Activated CD4-positive, alpha-beta T cell treated with anti-CD3 and anti-CD28 coated beads for 36 hours (primary cell): ENCODE measurements around the gene CMIP. TPM values are rescaled to one million over a fixed set of nuclear protein-coding genes. Genes with fewer than 3 reads are reported as not detected.

Source experiments
- ATAC-seq: fragments of 200-7000 bp; cut with Tn5 transposase; one replicate; pipeline ENCODE4 v1.10.0; 2021; ENCODE audit warnings: mild to moderate bottlenecking, moderate library complexity
- CTCF ChIA-PET: fragments of 350-600 bp; sonication (Branson Sonifier 250); formaldehyde crosslinking; loops from one replicate; lab custom pipeline; 2021; ENCODE audit warnings: antibody characterized with exemption; lab: Charles Lee
- POLR2A ChIA-PET: fragments of 350-600 bp; sonication (Branson Sonifier 250); formaldehyde crosslinking; loops from one replicate; lab custom pipeline; 2021; ENCODE audit warnings: antibody characterized with exemption, inconsistent platforms; lab: Charles Lee
- DNase-seq: peaks from one replicate; pipeline ENCODE4 v3.0.0-alpha.2; 2020
- H3K27ac Mint-ChIP-seq: one replicate; pipeline ENCODE4 v1.8.0; 2021; ENCODE audit warnings: mixed read lengths
- H3K27me3 Mint-ChIP-seq: one replicate; pipeline ENCODE4 v1.8.0; 2021; ENCODE audit warnings: mixed read lengths
- H3K36me3 Mint-ChIP-seq: one replicate; pipeline ENCODE4 v1.8.0; 2021; ENCODE audit warnings: low read depth, mixed read lengths
- H3K4me1 Mint-ChIP-seq: one replicate; pipeline ENCODE4 v1.8.0; 2021; ENCODE audit warnings: mixed read lengths
- H3K4me3 Mint-ChIP-seq: one replicate; pipeline ENCODE4 v1.8.0; 2021; ENCODE audit warnings: mild to moderate bottlenecking, moderate library complexity, mixed read lengths
- H3K9me3 Mint-ChIP-seq: one replicate; pipeline ENCODE4 v1.8.0; 2021; ENCODE audit warnings: low read depth, mixed read lengths
- intact Hi-C, 2 experiments: fragments of 100-400 bp; cut with DNase I in 1 of 2; cut with micrococcal nuclease in 1 of 2; formaldehyde crosslinking; loops; one replicate each; pipeline versions ENCODE4 v1.14.2 to v1.15.1; 2022 to 2024; cut with DNase I, micrococcal nuclease
- total RNA-seq, 2 experiments: library from RNA; stranded (reverse); gene quantifications; one replicate each; pipeline ENCODE4 v1.2.3, GENCODE V29; 2021

The CMIP gene
- total RNA-seq, 2 experiments from 2014 or later: 39.1 to 40.3 TPM

DNA sequence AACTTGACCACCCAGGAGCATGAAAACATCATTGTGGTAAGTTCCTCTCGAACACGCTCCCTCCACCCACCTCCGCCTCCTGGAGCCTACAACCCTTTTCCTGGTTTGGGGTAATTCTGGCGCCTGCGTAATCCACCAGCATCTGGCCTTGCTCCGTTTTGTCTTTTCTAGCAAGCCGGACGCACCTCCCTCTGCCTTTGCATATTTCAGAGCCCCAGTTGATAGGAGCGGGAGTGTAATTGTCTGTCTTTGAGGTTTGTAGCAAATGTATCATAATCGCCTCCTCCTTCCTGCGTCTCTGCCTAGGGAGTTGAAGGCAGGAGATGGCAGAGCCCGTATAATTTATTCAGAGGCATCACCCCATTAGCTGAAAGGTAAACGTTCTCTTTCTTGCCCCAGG lies 213.2 kb downstream of the CMIP start:
- Mint-ChIP-seq H3K27ac (peak overlapping the region; percentile 49), H3K9me3 (no peaks in the 10 kb centered on the region), H3K36me3 (peaks cover 14% of the 10 kb centered on the region), H3K4me1 (no peaks in the 10 kb centered on the region), H3K27me3 (no peaks in the 10 kb centered on the region), H3K4me3 (no peak overlapping the region)
- ChIA-PET CTCF (no interaction called here), POLR2A (no interaction called here)
- intact Hi-C loops: no loop called here
- ATAC-seq (no peak), DNase-seq (no peak)

DNA sequence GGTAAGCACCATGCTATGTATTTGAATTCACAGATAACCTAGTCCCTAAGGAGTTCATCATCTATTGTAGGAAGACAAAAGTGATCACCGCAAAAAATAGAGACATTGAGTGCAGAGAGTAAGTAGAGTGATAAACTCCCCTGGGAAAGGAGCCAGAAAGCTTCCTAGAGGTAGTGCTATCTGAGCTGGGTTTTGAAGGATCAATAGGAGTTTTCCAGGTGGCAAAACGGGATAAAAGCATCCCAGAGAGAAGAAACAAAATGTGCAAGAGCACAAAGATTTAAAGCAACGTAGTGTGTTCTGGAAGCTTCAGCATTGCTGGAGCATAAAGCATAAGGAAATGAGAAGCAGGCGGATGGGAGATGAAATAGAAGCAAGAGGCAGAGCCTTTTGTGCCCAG lies 213.8 kb downstream of the CMIP start:
- peaks cover 15% of the 10 kb centered on the region for H3K36me3 Mint-ChIP-seq
- DNase-seq: no peak
- intact Hi-C loops: no loop called here
- ATAC-seq: no peak
- no peaks in the 10 kb centered on the region for H3K27me3 Mint-ChIP-seq
- H3K27ac Mint-ChIP-seq: peak overlapping the region; percentile 9
- ChIA-PET CTCF (no interaction called here), POLR2A (interaction anchor here (0.6 kb wide), 1 partner anchor 582 kb away, joined by 3 read pairs; the partner anchor contains the start of gene C16orf46)
- no peaks in the 10 kb centered on the region for H3K4me1 Mint-ChIP-seq
- no peaks in the 10 kb centered on the region for H3K9me3 Mint-ChIP-seq
- no peak overlapping the region for H3K4me3 Mint-ChIP-seq

DNA sequence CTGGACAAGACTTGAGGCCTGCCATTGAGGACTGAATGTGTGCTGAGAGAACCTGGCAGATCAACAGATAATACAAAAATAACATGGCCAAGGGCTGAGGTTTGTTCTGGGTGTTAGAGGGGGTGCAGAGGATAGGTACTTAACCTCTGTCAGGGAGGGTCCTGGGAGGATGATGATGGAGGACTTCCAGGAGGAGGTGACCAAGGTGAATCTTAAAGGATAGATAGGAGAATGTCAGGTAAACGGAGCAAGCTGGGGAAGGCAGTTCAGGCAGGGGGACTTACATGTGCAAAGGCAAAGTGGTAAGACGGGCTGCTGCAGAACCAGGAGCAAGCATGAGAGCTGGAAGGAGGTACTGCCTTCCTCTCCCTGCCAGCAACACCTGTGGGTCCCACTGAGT lies 214.6 kb downstream of the CMIP start:
- POLR2A ChIA-PET: no interaction called here
- no peaks in the 10 kb centered on the region for H3K9me3 Mint-ChIP-seq
- no peaks in the 10 kb centered on the region for H3K27me3 Mint-ChIP-seq
- intact Hi-C loops: no loop called here
- CTCF ChIA-PET: interaction anchor here (0.7 kb wide), 1 partner anchor 252 kb away, joined by 3 read pairs; no protein-coding TSS in a partner anchor
- no peaks in the 10 kb centered on the region for H3K4me1 Mint-ChIP-seq
- no peak for ATAC-seq
- no peak for DNase-seq
- peak overlapping the region; percentile 38 for H3K27ac Mint-ChIP-seq
- no peak overlapping the region for H3K4me3 Mint-ChIP-seq
- H3K36me3 Mint-ChIP-seq: peaks cover 15% of the 10 kb centered on the region

DNA sequence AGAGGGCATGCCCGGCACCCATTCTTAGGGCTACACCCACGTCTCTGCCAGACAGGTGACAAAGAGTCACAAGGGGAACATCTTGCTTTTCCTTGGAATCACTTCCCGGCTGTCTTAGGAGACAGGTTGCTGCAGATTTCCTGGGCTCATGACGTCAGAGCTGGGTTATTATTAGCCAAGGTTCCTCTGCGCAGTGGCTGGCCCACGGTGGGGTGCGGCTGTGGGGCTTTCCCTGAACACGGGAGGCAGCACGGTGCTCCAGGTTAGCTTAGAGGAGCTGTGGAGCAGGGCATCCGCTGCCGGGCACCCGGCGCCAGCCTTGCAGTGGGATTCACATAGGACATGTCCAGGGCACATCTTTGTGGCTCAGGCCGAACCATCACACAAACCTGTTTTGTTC lies 216.5 kb downstream of the CMIP start:
- H3K4me3 Mint-ChIP-seq: no peak overlapping the region
- ATAC-seq: no peak
- CTCF ChIA-PET: no interaction called here
- peaks cover 19% of the 10 kb centered on the region for H3K36me3 Mint-ChIP-seq
- H3K4me1 Mint-ChIP-seq: no peaks in the 10 kb centered on the region
- intact Hi-C loops: no loop called here
- POLR2A ChIA-PET: no interaction called here
- H3K27me3 Mint-ChIP-seq: no peaks in the 10 kb centered on the region
- no peak for DNase-seq
- H3K9me3 Mint-ChIP-seq: no peaks in the 10 kb centered on the region
- H3K27ac Mint-ChIP-seq: no peak overlapping the region

- POLR2A ChIA-PET: no interaction called here
- Mint-ChIP-seq H3K36me3 (peaks cover 17% of the 10 kb centered on the region), H3K4me1 (no peaks in the 10 kb centered on the region), H3K27ac (no peak overlapping the region), H3K27me3 (no peaks in the 10 kb centered on the region), H3K9me3 (no peaks in the 10 kb centered on the region), H3K4me3 (no peak overlapping the region)
- CTCF ChIA-PET: interaction anchor here (0.6 kb wide), 1 partner anchor 294 kb away, joined by 3 read pairs; no protein-coding TSS in a partner anchor
- intact Hi-C loops: no loop called here
- no peak for ATAC-seq
- no peak for DNase-seq
Measured at GRCh38 chr16:81664153-81664552, 219.5 kb downstream of the CMIP start.

GRCh38 chr16:81665588-81665987 lies 221.0 kb downstream of the CMIP start:
- no peak overlapping the region for H3K4me3 Mint-ChIP-seq
- CTCF ChIA-PET: no interaction called here
- no peaks in the 10 kb centered on the region for H3K9me3 Mint-ChIP-seq
- peaks cover 19% of the 10 kb centered on the region for H3K36me3 Mint-ChIP-seq
- no peak overlapping the region for H3K27ac Mint-ChIP-seq
- no peaks in the 10 kb centered on the region for H3K4me1 Mint-ChIP-seq
- intact Hi-C loops: no loop called here
- DNase-seq (no peak), ATAC-seq (no peak)
- POLR2A ChIA-PET: no interaction called here
- no peaks in the 10 kb centered on the region for H3K27me3 Mint-ChIP-seq

DNA sequence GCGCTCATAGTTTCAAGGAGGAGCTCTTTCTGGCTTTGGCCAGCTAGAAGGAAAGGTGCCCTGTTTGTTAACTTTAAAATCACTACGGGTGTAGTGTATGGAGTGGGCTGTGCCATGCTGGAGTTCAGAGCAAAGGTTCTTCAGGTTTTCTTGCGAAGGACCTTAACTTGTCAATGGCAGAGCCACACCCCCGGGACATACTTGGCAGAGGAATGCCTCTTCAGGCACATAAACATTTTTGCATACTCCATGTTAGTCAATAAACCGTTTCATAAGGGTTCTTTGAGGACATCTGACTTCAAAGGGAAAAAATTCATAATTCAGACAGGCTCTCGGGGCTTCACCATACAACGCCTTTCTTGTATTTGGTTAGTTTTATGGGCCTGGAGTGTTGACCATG lies 221.5 kb downstream of the CMIP start:
- no peaks in the 10 kb centered on the region for H3K9me3 Mint-ChIP-seq
- no peaks in the 10 kb centered on the region for H3K4me1 Mint-ChIP-seq
- H3K4me3 Mint-ChIP-seq: no peak overlapping the region
- peaks cover 20% of the 10 kb centered on the region for H3K36me3 Mint-ChIP-seq
- H3K27me3 Mint-ChIP-seq: no peaks in the 10 kb centered on the region
- intact Hi-C loops: no loop called here
- no peak overlapping the region for H3K27ac Mint-ChIP-seq
- ChIA-PET POLR2A (no interaction called here), CTCF (no interaction called here)
- DNase-seq: no peak
- ATAC-seq: no peak

GRCh38 chr16:81668243-81669097 lies 223.9 kb downstream of the CMIP start:
- ATAC-seq (peak; percentile 26), DNase-seq (no peak)
- Mint-ChIP-seq H3K4me3 (no peak overlapping the region), H3K27me3 (no peaks in the 10 kb centered on the region), H3K9me3 (no peaks in the 10 kb centered on the region), H3K36me3 (peaks cover 14% of the 10 kb centered on the region), H3K4me1 (no peaks in the 10 kb centered on the region), H3K27ac (no peak overlapping the region)
- intact Hi-C loops: no loop called here
- ChIA-PET CTCF (no interaction called here), POLR2A (no interaction called here)

DNA sequence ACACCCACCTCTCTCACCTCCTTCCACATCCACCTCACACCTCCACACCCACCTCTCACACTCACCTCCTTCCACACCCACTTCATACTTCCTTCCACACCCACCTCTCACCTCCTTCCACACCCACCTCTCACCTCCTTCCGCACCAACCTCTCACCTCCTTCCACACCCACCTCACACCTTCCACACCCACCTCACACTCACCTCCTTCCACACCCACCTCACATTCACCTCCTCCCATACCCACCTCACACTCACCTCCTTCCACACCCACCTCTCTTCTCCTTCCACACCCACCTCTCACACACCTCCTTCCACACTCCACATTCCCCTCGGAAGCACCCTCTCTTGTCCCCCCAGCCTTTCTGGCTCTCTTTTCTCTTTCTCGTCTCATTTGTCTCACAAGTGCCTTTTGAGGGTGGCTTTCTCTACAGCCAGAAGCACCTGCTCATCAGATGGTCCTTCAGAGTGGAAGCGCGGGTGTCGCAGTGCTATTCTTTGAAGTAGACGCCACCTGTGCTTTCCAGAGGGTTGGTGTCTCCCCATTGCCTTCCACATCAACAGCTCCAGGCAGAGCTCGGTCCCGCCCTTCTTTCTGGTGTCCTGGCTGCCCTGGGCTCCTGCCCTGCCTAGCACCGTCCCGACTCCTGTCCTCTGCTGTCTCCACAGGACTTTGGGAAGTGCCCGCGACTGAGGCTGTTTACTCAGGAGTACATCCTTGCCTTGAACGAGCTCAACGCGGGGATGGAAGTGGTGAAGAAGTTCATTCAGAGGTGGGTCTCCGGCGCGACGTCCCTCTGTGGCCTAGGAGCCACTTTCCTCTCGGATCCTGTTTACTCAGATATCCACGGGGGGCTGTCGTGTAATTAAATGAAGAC lies 225.1 kb downstream of the CMIP start:
- Mint-ChIP-seq H3K4me1 (no peaks in the 10 kb centered on the region), H3K36me3 (peaks cover 14% of the 10 kb centered on the region), H3K4me3 (no peak overlapping the region), H3K27ac (peak overlapping the region; percentile 47), H3K9me3 (no peaks in the 10 kb centered on the region), H3K27me3 (no peaks in the 10 kb centered on the region)
- CTCF ChIA-PET: interaction anchor here (0.6 kb wide), 1 partner anchor 217 kb away, joined by 4 read pairs; no protein-coding TSS in a partner anchor
- POLR2A ChIA-PET: no interaction called here
- intact Hi-C loops: no loop called here
- no peak for ATAC-seq
- DNase-seq: no peak

DNA sequence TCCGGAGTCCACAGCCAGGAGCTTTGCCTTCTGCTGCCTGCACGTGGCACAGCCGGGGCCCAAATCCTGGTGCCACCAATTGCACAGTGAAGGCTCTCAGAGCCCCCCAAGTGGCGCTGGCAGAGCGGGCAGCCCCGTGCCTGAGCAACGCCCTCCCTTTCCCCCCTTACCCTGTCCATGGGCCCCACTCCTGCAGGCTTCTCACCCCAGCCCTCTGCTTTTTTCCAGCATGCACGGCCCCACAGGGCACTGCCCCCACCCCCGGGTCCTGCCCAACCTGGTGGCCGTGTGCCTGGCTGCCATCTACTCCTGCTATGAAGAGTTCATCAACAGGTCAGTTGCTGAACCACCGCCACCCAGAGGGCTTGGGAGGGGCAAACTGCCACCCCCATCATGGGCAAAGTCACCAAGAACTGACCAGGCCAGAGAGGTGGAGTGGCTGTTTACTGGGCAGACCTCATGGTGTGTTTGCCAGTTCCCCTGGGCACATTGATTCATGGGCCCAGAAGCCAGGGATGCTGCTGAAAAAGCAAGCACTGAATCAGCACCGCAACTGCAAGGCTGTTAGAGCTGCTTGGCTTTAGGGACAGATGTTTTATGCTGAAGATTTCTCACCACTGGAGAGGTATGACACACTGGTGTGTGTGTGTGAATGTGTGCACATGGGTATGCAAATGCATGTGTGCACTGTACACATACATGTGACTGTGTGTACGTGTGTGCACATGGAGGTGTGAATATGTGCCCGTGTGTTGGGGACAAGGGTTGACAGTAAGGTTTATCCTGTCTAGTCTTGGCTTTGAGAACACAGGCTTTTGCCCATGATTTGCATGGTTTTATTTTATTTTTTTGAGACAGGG lies 227.4 kb downstream of the CMIP start:
- no peak overlapping the region for H3K4me3 Mint-ChIP-seq
- no peaks in the 10 kb centered on the region for H3K27me3 Mint-ChIP-seq
- H3K4me1 Mint-ChIP-seq: no peaks in the 10 kb centered on the region
- ATAC-seq (no peak), DNase-seq (no peak)
- no peaks in the 10 kb centered on the region for H3K9me3 Mint-ChIP-seq
- H3K27ac Mint-ChIP-seq: no peak overlapping the region
- ChIA-PET POLR2A (no interaction called here), CTCF (no interaction called here)
- intact Hi-C loops: no loop called here
- H3K36me3 Mint-ChIP-seq: peaks cover 9% of the 10 kb centered on the region

- Mint-ChIP-seq H3K36me3 (peaks cover 12% of the 10 kb centered on the region), H3K4me1 (no peaks in the 10 kb centered on the region), H3K27me3 (no peaks in the 10 kb centered on the region), H3K27ac (no peak overlapping the region), H3K9me3 (no peaks in the 10 kb centered on the region), H3K4me3 (no peak overlapping the region)
- ATAC-seq (no peak), DNase-seq (no peak)
- ChIA-PET POLR2A (no interaction called here), CTCF (interaction anchor here (0.6 to 0.7 kb wide), 2 partner anchors 13 to 174 kb away, joined by 3 read pairs; no protein-coding TSS in a partner anchor)
- intact Hi-C loops: no loop called here
Measured at GRCh38 chr16:81673432-81673831, 228.8 kb downstream of the CMIP start.
